GM12864 (cell line): ENCODE measurements around the gene PTGS2.
"Not testable (repeated sequence)": the region's sequence is repeated elsewhere in the genome, so short reads cannot be mapped to it uniquely, and the experiment has no call there.

ENCODE experiments used
- DNase-seq: peaks from one replicate; pipeline ENCODE4 v3.0.0-alpha.2; 2011; ENCODE audit warnings: low read depth
- H3K4me3 ChIP-seq: 2 replicates; pipeline ENCODE4 v1.5.1; 2011; ENCODE audit warnings: mild to moderate bottlenecking, low read depth, low read length, control low read depth
- TF ChIP-seq, protein P1 (sequence below): IDR thresholded peaks from 2 replicates; pipeline ENCODE4 v1.5.1; 2011; ENCODE audit warnings: low read depth, mild to moderate bottlenecking, moderate library complexity, low read length, control low read depth, inconsistent platforms; ENCODE audit errors: missing control alignments

The PTGS2 gene

DNA sequence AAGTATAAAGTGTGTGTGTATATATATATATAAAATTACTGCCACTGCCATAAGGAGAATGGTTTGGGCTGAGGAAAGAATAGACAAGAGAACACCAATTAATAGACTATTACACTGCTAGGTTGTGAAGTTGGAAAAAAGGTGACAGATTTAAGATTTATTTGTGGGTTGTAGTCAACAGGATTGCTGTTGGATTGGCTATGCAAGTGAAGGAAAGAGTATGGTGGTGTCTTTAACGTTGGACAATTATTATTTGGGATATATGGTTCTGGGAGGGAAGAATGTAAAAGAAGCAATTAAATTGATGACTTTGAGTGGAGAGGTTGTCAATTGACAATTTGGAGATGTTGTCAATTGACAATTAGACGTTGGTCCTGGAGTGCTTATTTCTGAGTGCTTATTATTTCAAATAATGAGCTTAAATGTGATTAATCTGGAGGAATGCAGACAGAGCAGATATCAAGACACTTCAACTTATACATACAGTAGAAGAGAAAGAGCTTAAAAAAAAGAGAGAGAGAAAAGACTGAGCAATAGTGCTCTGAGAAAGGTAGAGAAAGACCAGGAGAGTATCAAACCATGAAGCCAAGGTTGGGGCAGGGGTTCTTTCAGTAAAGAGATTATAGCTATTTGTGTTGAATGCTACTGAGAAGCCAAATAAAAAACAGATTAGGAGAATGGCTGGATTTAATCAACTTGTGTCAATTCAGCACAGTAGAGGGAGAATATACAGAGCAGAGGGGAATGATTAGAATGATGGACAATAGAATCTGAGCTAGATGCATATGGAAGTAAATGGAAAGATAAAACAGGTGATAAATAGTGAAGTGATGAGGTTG is 9.7 kb downstream of the PTGS2 start:
- H3K4me3 ChIP-seq, result no peak overlapping the region
- TF ChIP-seq, protein P1, sequence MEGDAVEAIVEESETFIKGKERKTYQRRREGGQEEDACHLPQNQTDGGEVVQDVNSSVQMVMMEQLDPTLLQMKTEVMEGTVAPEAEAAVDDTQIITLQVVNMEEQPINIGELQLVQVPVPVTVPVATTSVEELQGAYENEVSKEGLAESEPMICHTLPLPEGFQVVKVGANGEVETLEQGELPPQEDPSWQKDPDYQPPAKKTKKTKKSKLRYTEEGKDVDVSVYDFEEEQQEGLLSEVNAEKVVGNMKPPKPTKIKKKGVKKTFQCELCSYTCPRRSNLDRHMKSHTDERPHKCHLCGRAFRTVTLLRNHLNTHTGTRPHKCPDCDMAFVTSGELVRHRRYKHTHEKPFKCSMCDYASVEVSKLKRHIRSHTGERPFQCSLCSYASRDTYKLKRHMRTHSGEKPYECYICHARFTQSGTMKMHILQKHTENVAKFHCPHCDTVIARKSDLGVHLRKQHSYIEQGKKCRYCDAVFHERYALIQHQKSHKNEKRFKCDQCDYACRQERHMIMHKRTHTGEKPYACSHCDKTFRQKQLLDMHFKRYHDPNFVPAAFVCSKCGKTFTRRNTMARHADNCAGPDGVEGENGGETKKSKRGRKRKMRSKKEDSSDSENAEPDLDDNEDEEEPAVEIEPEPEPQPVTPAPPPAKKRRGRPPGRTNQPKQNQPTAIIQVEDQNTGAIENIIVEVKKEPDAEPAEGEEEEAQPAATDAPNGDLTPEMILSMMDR, result no peak
- DNase-seq, result no peak

DNA sequence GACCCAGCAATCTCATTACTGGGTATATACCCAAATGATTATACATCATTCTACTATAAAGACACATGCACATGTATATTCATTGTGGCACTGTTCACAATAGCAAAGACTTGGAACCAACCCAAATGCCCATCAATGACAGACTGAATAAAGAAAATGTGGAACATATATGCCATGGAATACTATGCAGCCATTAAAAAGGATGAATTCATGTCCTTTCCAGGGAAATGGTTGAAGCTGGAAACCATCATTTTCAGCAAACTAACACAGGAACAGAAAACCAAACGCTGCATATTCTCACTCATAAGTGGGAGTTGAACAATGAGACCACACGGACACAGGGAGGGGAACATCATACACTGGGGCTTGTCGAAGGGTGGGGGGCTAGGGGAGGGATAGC is 10.4 kb downstream of the PTGS2 start:
- DNase-seq, H3K4me3 ChIP-seq: not testable (repeated sequence)

DNA sequence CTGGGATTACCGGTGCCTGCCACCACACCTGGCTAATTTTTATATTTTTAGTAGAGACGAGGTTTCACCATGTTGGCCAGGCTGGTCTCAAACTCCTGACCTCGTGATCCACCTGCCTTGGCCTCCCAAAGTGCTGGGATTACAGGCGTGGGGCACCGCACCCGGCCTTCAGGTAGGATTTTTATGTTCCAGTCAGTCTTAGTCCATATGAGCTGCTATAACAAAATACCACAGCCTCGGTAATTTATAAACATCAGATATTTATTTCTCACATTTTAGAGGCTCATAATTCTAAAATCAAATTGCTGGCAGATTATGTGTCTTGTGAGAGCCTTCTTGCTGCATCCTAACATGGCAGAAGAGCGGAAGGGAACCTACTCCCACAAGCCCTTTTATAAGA is 16.0 kb downstream of the PTGS2 start:
- not testable (repeated sequence) for DNase-seq, H3K4me3 ChIP-seq

DNA sequence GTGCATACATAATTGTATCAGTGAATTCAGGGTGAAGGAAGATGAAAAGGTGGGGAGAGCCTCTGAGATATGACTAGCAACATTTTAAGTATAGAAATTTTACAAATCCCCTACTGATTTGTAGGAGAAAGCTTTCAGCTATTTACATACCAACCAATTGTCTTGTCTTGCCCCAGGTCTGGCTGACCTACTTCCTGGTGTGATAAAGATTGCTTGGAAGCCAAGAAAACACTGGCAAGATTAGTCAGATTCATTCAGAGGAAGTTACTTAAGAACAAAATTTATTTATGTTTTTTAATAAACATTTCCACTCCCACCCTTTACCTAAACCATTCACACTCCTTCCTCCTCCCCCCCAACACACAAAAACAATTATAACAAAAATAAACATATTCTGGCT is 17.5 kb downstream of the PTGS2 start:
- no peak for DNase-seq
- TF ChIP-seq, protein P1, result no peak
- no peak overlapping the region for H3K4me3 ChIP-seq

DNA sequence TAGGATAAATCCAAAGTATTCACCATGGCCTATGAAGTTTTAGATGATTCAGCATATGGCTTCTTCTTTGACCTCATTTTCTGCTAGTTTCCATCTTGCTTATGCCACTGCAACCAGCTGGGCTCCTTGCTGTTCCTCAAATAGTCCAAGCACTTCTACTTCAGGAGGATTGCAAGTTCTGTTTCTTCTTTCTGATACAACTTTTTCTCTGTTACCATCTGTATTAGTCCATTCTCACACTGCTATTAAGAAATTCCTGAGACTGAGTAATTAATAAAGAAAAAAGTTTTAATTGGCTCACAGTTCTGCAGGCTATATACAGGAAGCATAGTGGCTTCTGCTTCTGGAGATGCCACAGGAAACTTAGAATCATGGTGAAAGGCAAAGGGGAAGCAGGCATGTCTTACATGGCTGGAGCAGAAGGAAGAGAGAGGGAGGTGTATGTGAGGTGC is 20.3 kb downstream of the PTGS2 start:
- TF ChIP-seq, protein P1, result no peak
- DNase-seq, result no peak
- no peak overlapping the region for H3K4me3 ChIP-seq

DNA sequence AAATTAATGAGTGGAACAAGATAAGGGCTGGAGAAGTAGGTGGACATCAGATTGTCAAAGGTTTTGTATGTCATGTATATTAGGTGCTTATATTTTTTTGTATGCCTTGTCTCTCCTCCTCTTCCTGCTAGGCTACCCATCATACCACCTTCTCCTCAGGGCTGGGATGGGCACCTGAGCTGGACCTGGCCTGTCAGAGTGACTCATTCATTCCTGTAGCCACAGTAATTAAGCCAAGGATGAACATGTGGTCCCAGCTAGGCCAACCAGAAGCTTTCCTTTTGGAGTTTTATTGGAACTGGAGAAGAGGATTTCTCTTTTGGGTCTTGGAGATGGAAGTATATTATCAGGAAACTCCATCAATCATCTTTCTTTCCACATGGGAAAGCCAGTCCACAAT is 21.2 kb downstream of the PTGS2 start:
- DNase-seq, result no peak
- TF ChIP-seq, protein P1, result no peak
- no peak overlapping the region for H3K4me3 ChIP-seq

DNA sequence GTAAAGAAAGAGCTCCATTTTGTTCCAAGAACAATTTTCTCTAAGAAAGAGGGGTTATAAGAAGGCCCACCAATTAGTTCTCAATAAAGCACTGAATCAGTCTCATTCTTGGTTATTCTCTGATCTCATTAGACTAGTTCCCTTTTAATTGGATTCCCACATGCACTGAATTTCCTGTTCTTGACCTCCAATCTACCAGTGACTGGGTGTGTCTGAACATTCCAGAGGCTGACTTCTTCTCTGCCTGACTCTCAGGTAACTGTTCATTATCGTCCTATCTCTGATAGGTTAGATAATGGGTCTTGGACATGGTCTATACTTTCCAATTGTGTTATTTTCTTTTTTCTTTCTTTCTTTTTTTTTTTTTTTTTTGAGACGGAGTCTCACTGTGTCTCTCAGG is 22.7 kb downstream of the PTGS2 start:
- TF ChIP-seq, protein P1, result no peak
- no peak for DNase-seq
- no peak overlapping the region for H3K4me3 ChIP-seq

DNA sequence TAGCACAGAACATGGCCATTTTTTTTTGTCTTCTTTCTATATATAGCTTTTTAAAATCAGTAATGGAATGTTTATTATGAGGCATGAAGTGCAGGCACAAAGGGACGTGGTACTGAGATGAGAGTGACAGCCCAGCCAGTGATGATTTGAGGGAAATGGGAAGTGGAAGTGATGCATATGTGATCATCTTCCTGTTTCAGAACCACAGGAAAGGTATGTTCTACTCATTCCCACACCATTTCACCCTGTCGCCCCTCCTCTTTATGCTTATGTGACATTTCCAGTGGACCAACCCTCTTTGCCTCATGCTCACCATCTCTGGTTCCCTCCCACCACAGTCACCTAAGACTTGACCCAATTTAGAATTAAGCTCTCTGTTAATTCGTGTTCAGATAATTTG is 24.3 kb downstream of the PTGS2 start:
- no peak for DNase-seq
- no peak overlapping the region for H3K4me3 ChIP-seq
- TF ChIP-seq, protein P1, result no peak
